ENCODE data around the gene NTRK2.

- TF ChIP-seq, protein P1, sequence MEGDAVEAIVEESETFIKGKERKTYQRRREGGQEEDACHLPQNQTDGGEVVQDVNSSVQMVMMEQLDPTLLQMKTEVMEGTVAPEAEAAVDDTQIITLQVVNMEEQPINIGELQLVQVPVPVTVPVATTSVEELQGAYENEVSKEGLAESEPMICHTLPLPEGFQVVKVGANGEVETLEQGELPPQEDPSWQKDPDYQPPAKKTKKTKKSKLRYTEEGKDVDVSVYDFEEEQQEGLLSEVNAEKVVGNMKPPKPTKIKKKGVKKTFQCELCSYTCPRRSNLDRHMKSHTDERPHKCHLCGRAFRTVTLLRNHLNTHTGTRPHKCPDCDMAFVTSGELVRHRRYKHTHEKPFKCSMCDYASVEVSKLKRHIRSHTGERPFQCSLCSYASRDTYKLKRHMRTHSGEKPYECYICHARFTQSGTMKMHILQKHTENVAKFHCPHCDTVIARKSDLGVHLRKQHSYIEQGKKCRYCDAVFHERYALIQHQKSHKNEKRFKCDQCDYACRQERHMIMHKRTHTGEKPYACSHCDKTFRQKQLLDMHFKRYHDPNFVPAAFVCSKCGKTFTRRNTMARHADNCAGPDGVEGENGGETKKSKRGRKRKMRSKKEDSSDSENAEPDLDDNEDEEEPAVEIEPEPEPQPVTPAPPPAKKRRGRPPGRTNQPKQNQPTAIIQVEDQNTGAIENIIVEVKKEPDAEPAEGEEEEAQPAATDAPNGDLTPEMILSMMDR (conservative IDR thresholded peaks at IDR 0.05; ENCODE audit: low read length) = no peak
- TF ChIP-seq EZH2phosphoT487 (IDR thresholded peaks at IDR 0.05; ENCODE audit: borderline replicate concordance) = no peak
Observed at GRCh38 chr9:84778570-84778969, 109.0 kb downstream of the NTRK2 start.

All from Loucy (cell line).